Right lobe of liver (tissue), 4 donors: ENCODE results near the gene HDAC4.

ENCODE experiments used
- POLR2A ChIP-seq: fragments of 450-650 bp; IDR thresholded peaks from one replicate; pipeline ENCODE4 v1.6.1; 2017; ENCODE audit warnings: antibody characterized with exemption, mild to moderate bottlenecking
- TF ChIP-seq, protein P1 (sequence below), 4 donors: fragments of 200-600 bp in 3 of 4; fragments of 450-650 bp in 1 of 4; IDR thresholded peaks; one replicate each; pipeline versions ENCODE4 v1.5.1 to v1.8.0; 2016 to 2022; ENCODE audit warnings: antibody characterized with exemption in 4 of 4, mild to moderate bottlenecking in 2 of 4
- donor health status: DM: no; HTN: no; CAD: no.
- donor health status: DM: no; HTN: no; CAD: no.
- donor health status: DM: no; HTN: yes; CAD: no.

DNA sequence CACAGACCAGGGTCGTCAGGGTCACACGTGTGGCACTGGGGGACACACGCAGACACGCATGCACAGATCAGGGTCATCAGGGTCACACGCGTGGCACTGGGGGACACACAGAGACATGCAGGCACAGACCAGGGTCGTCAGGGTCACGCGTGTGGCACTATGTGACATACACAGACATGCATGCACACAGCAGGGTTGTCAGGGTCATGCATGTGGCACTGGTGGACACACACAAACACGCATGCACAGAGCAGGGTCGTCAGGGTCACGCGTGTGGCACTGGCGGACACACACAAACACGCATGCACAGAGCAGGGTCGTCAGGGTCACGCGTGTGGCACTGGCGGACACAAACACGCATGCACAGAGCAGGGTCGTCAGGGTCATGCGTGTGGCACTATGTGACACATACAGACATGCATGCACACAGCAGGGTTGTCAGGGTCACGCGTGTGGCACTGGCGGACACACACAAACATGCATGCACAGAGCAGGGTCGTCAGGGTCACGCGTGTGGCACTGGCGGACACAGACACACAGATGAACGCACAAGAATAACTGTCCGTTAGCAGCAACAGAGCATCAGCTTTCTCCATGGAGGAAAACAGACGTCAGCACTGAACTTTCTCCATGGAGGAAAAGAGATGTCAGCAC lies 34.9 kb downstream of the HDAC4 start:
- TF ChIP-seq, protein P1, sequence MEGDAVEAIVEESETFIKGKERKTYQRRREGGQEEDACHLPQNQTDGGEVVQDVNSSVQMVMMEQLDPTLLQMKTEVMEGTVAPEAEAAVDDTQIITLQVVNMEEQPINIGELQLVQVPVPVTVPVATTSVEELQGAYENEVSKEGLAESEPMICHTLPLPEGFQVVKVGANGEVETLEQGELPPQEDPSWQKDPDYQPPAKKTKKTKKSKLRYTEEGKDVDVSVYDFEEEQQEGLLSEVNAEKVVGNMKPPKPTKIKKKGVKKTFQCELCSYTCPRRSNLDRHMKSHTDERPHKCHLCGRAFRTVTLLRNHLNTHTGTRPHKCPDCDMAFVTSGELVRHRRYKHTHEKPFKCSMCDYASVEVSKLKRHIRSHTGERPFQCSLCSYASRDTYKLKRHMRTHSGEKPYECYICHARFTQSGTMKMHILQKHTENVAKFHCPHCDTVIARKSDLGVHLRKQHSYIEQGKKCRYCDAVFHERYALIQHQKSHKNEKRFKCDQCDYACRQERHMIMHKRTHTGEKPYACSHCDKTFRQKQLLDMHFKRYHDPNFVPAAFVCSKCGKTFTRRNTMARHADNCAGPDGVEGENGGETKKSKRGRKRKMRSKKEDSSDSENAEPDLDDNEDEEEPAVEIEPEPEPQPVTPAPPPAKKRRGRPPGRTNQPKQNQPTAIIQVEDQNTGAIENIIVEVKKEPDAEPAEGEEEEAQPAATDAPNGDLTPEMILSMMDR (IDR thresholded peaks at IDR 0.05): no peak
- TF ChIP-seq POLR2A: no peak
